OCI-LY1 (cell line): Measurements from ENCODE around the gene ARID3C.

Experiments
- H2AFZ ChIP-seq: fragments of 200-600 bp; sonication (generic), shearing (Covaris generic); 2 replicates; pipeline ENCODE4 v1.6.0; 2014; ENCODE audit warnings: antibody characterized with exemption, mild to moderate bottlenecking, low read length
- H3F3A ChIP-seq: fragments of 200-600 bp; sonication (generic), shearing (Covaris generic); 2 replicates; pipeline ENCODE4 v1.6.0; 2014; ENCODE audit warnings: mild to moderate bottlenecking, antibody characterized with exemption, low read length, moderate library complexity; ENCODE audit not compliant: insufficient read depth
- H3K27ac ChIP-seq: fragments of 200-600 bp; sonication (generic); 2 replicates; pipeline ENCODE4 v1.5.1; 2014; ENCODE audit warnings: low read length, mixed run types, mild to moderate bottlenecking, low read depth; ENCODE audit not compliant: poor library complexity, severe bottlenecking
- H3K27me3 ChIP-seq: fragments of 200-600 bp; sonication (generic); 2 replicates; pipeline ENCODE4 v1.6.0; 2014; ENCODE audit warnings: antibody characterized with exemption, mild to moderate bottlenecking, low read length, moderate library complexity; ENCODE audit not compliant: insufficient read depth
- H3K36me3 ChIP-seq: fragments of 200-600 bp; sonication (generic); 2 replicates; pipeline ENCODE4 v1.6.1; 2014; ENCODE audit warnings: mild to moderate bottlenecking, antibody characterized with exemption, low read length, moderate library complexity, mixed read lengths; ENCODE audit not compliant: insufficient read depth
- H3K4me1 ChIP-seq: fragments of 200-600 bp; sonication (generic); 2 replicates; pipeline ENCODE4 v1.5.1; 2014; ENCODE audit warnings: mild to moderate bottlenecking, low read length, moderate library complexity; ENCODE audit not compliant: insufficient read depth, severe bottlenecking
- H3K4me2 ChIP-seq: fragments of 200-600 bp; sonication (generic), shearing (Covaris generic); 2 replicates; pipeline ENCODE4 v1.6.1; 2014; ENCODE audit warnings: low read length
- H3K4me3 ChIP-seq: fragments of 200-600 bp; sonication (generic); 2 replicates; pipeline ENCODE4 v1.5.1; 2014; ENCODE audit warnings: low read length, low read depth, mild to moderate bottlenecking, mixed read lengths; ENCODE audit not compliant: poor library complexity, severe bottlenecking
- H3K79me2 ChIP-seq: fragments of 200-600 bp; shearing (Covaris generic); 2 replicates; pipeline ENCODE4 v1.6.1; 2016; ENCODE audit warnings: mixed run types, low read length, mixed read lengths; ENCODE audit not compliant: insufficient read depth
- H3K9ac ChIP-seq: fragments of 200-600 bp; sonication (generic), shearing (Covaris generic); 2 replicates; pipeline ENCODE4 v1.6.1; 2014; ENCODE audit warnings: mild to moderate bottlenecking, low read length, mixed read lengths
- H3K9me2 ChIP-seq: fragments of 200-600 bp; sonication (generic), shearing (Covaris generic); 2 replicates; pipeline ENCODE4 v1.6.1; 2014; ENCODE audit warnings: low read depth, mild to moderate bottlenecking, low read length, mixed read lengths
- H3K9me3 ChIP-seq: fragments of 200-600 bp; shearing (Covaris generic); 2 replicates; pipeline ENCODE4 v1.6.1; 2014; ENCODE audit warnings: low read length, mixed read lengths
- H4K20me1 ChIP-seq: fragments of 200-600 bp; sonication (generic), shearing (Covaris generic); 2 replicates; pipeline ENCODE4 v1.6.0; 2016; ENCODE audit warnings: mild to moderate bottlenecking, low read length; ENCODE audit not compliant: insufficient read depth
- EZH2 ChIP-seq: fragments of 200-600 bp; sonication (generic), shearing (Covaris generic); IDR thresholded peaks from 2 replicates; pipeline ENCODE4 v1.8.0; 2017; ENCODE audit warnings: borderline replicate concordance, mixed run types, mild to moderate bottlenecking, antibody characterized with exemption, low read length, moderate library complexity, mixed read lengths
- TF ChIP-seq, protein P1 (sequence below): fragments of 200-600 bp; sonication (generic), shearing (Covaris generic); IDR thresholded peaks from 2 replicates; pipeline ENCODE4 v1.5.1; 2017; ENCODE audit warnings: mild to moderate bottlenecking, antibody characterized with exemption, low read length, moderate library complexity, mixed read lengths

ARID3C gene

DNA sequence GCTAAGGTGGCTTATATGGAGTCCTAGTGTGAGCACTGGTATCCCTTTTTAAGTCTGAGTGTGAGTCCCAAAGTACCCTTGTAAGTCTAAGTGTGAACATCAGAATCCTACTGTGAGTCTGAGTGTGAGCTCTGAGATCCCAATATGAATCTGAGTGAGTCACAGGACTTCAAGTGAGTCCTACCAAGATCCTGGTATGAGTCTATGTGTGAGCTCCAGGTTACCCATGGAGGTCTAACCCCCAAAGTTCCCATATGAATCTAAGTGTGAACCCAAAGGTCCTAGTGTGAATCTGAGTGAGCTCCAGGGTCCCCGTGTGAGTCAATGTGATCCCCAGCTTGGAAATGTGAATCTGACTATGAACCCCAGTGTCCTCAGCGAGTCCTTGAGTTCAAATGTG lies 41.6 kb downstream of the ARID3C start:
- Histone ChIP-seq H3K9ac (no peak overlapping the region), H3F3A (no peaks in the 10 kb centered on the region), H3K36me3 (no peaks in the 10 kb centered on the region), H3K27me3 (peaks cover 8% of the 10 kb centered on the region; the same call in 1 of the 2 replicates), H4K20me1 (no peaks in the 10 kb centered on the region), H3K9me3 (no peaks in the 10 kb centered on the region), H3K79me2 (no peaks in the 10 kb centered on the region), H3K27ac (no peak overlapping the region), H3K4me3 (no peak overlapping the region), H3K4me2 (no peak overlapping the region), H3K9me2 (no peaks in the 10 kb centered on the region), H2AFZ (no peak overlapping the region), H3K4me1 (no peaks in the 10 kb centered on the region)
- no peak for TF ChIP-seq EZH2
- TF ChIP-seq, protein P1, sequence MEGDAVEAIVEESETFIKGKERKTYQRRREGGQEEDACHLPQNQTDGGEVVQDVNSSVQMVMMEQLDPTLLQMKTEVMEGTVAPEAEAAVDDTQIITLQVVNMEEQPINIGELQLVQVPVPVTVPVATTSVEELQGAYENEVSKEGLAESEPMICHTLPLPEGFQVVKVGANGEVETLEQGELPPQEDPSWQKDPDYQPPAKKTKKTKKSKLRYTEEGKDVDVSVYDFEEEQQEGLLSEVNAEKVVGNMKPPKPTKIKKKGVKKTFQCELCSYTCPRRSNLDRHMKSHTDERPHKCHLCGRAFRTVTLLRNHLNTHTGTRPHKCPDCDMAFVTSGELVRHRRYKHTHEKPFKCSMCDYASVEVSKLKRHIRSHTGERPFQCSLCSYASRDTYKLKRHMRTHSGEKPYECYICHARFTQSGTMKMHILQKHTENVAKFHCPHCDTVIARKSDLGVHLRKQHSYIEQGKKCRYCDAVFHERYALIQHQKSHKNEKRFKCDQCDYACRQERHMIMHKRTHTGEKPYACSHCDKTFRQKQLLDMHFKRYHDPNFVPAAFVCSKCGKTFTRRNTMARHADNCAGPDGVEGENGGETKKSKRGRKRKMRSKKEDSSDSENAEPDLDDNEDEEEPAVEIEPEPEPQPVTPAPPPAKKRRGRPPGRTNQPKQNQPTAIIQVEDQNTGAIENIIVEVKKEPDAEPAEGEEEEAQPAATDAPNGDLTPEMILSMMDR, result no peak

- H3K9ac ChIP-seq, result no peak overlapping the region
- no peak overlapping the region for H2AFZ ChIP-seq
- no peaks in the 10 kb centered on the region for H3K4me1 ChIP-seq
- no peaks in the 10 kb centered on the region for H3K79me2 ChIP-seq
- H3K27me3 ChIP-seq, result peaks cover 8% of the 10 kb centered on the region; the same call in 1 of the 2 replicates
- no peaks in the 10 kb centered on the region for H3F3A ChIP-seq
- H3K27ac ChIP-seq, result no peak overlapping the region
- no peaks in the 10 kb centered on the region for H3K36me3 ChIP-seq
- H3K9me3 ChIP-seq, result no peaks in the 10 kb centered on the region
- no peak overlapping the region for H3K4me3 ChIP-seq
- H3K4me2 ChIP-seq, result no peak overlapping the region
- no peaks in the 10 kb centered on the region for H4K20me1 ChIP-seq
- H3K9me2 ChIP-seq, result no peaks in the 10 kb centered on the region
- TF ChIP-seq, protein P1, result no peak
- TF ChIP-seq EZH2, result no peak
Observed at GRCh38 chr9:34585946-34586669, 42.8 kb downstream of the ARID3C start.

GRCh38 chr9:34584970-34585369 lies 43.9 kb downstream of the ARID3C start:
- Histone ChIP-seq H3K9ac (no peak overlapping the region), H3K27me3 (peaks cover 8% of the 10 kb centered on the region; the same call in 1 of the 2 replicates)

More at GRCh38 chr9:34584970-34585369, 43.9 kb downstream of the ARID3C start:
- Histone ChIP-seq H3K9me2 (no peaks in the 10 kb centered on the region), H3K27ac (no peak overlapping the region), H3K4me3 (no peak overlapping the region), H3K4me1 (no peaks in the 10 kb centered on the region), H3F3A (no peaks in the 10 kb centered on the region), H4K20me1 (no peaks in the 10 kb centered on the region), H3K36me3 (no peaks in the 10 kb centered on the region), H2AFZ (no peak overlapping the region), H3K79me2 (no peaks in the 10 kb centered on the region), H3K4me2 (no peak overlapping the region), H3K9me3 (no peaks in the 10 kb centered on the region)
- TF ChIP-seq, protein P1, result no peak
- TF ChIP-seq EZH2, result no peak
